ENCODE results near the gene NELFB. TPM values are rescaled to one million over a fixed set of nuclear protein-coding genes. Genes with fewer than 3 reads are reported as not detected.

The NELFB gene
- total RNA-seq, 2 donors from 2014 or later: 73.3 to 86.6 TPM

DNA sequence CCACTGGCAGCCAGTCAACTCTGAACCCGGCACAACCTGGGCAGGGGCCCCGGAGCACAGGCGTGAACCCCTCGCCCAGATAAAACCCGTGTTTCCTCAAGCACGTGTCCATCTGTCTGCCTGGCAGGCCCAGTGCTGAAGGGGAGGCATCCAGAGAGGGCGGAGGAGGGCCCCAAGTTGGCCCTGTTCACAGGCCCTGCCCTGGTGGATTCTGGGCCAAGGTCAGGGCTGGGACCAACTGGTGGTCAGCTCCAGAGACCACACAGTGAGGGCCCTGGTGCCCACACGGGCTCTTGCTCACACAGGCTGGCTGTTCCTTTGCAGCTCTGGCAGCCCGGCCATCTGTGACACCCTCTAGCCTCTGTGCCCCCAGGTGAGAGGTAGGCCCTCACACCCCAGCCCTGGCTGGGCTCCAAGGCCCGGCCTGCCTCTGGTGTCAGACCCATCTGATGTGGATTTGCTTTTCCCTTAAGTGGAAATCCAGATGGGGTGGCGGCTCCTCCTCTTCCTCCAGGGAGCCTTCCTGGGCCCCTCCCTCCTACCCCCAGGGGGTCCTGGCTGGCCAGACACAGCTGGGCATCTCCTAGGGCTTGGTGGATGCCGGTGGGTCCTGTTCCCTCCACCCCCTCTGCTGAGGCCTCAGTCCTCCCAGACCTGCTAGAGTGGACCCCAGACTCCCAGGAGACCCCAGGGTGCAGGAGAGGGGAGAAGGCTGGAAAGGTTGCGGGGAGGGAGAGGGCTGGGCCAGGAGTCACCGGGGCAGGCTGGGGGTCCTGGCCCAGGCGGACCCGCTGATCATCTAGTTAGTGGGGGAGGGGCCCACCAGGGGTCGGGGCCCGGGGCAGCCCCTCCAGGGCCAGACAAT is 4.6 kb upstream of the NELFB start:
- TF ChIP-seq CTCF (conservative IDR thresholded peaks at IDR 0.05): no peak
- Mint-ChIP-seq H3K4me3 (no peak overlapping the region), H3K9me3 (no peaks in the 10 kb centered on the region), H3K36me3 (ENCODE audit: low read depth) (no peaks in the 10 kb centered on the region), H3K4me1 (peaks cover 21% of the 10 kb centered on the region), H3K27me3 (ENCODE audit: insufficient read depth) (peaks cover 4% of the 10 kb centered on the region), H3K27ac (no peak overlapping the region)
- Histone ChIP-seq H3K36me3 (ENCODE audit: control insufficient read depth, insufficient read depth, low read length) (no peaks in the 10 kb centered on the region), H3K9me3 (ENCODE audit: control insufficient read depth, low read length) (no peaks in the 10 kb centered on the region), H3K27ac (ENCODE audit: low read depth, low read length) (no peak overlapping the region), H3K4me3 (ENCODE audit: low read length) (no peak overlapping the region), H3K4me1 (ENCODE audit: control insufficient read depth, insufficient read depth, low read length) (peaks cover 8% of the 10 kb centered on the region), H3K9ac (ENCODE audit: extremely low read depth, low read length, poor library complexity, severe bottlenecking) (no peak overlapping the region), H3K27me3 (ENCODE audit: control insufficient read depth, insufficient read depth, low read length, poor library complexity, severe bottlenecking) (no peaks in the 10 kb centered on the region)
- no peak for DNase-seq
- 88 to 90% methylated on average over 11 to 17 of the region's 18 CpGs for WGBS, 2 experiments (ENCODE audit: insufficient coverage in 1 of 2, insufficient read length in 1 of 2)

- Mint-ChIP-seq H3K4me3 (no peak within 1 kb of the TSS), H3K4me1 (peaks cover 20% of the 10 kb centered on the region), H3K27ac (no peak within 1 kb of the TSS), H3K9me3 (no peaks in the 10 kb centered on the region), H3K27me3 (ENCODE audit: insufficient read depth) (peaks cover 4% of the 10 kb centered on the region), H3K36me3 (ENCODE audit: low read depth) (no peaks in the 10 kb centered on the region)
- Histone ChIP-seq H3K27me3 (ENCODE audit: control insufficient read depth, insufficient read depth, low read length, poor library complexity, severe bottlenecking) (no peaks in the 10 kb centered on the region), H3K9me3 (ENCODE audit: control insufficient read depth, low read length) (no peaks in the 10 kb centered on the region), H3K36me3 (ENCODE audit: control insufficient read depth, insufficient read depth, low read length) (no peaks in the 10 kb centered on the region), H3K4me3 (ENCODE audit: low read length) (no peak within 1 kb of the TSS), H3K27ac (ENCODE audit: low read depth, low read length) (no peak within 1 kb of the TSS), H3K4me1 (ENCODE audit: control insufficient read depth, insufficient read depth, low read length) (peaks cover 9% of the 10 kb centered on the region), H3K9ac (ENCODE audit: extremely low read depth, low read length, poor library complexity, severe bottlenecking) (no peak within 1 kb of the TSS)
- WGBS, 2 experiments (ENCODE audit: insufficient coverage in 1 of 2, insufficient read length in 1 of 2): 73 to 88% methylated on average over 3 to 4 of the region's 4 CpGs
- TF ChIP-seq CTCF (conservative IDR thresholded peaks at IDR 0.05): no peak
- no peak for DNase-seq
These were observed 4.0 kb upstream of the NELFB start, which contains the start of gene STPG3 for GRCh38 chr9:137251194-137251461. Gene STPG3, plus strand, starts transcription at chr9:137251286. Its CDS starts 1 bp downstream, at chr9:137251287.

GRCh38 chr9:137251490-137252268 is 3.4 kb upstream of the NELFB start:
- no peak overlapping the region for H3K27ac Mint-ChIP-seq
- H3K4me3 Mint-ChIP-seq: no peak overlapping the region

More at GRCh38 chr9:137251490-137252268, 3.4 kb upstream of the NELFB start:
- no peak for DNase-seq
- TF ChIP-seq CTCF (conservative IDR thresholded peaks at IDR 0.05): no peak
- H3K27me3 Mint-ChIP-seq (ENCODE audit: insufficient read depth): peaks cover 4% of the 10 kb centered on the region
- no peaks in the 10 kb centered on the region for H3K27me3 ChIP-seq (ENCODE audit: control insufficient read depth, insufficient read depth, low read length, poor library complexity, severe bottlenecking)
- no peak overlapping the region for H3K4me3 ChIP-seq (ENCODE audit: low read length)
- H3K9me3 Mint-ChIP-seq: no peaks in the 10 kb centered on the region
- peaks cover 20% of the 10 kb centered on the region for H3K4me1 Mint-ChIP-seq
- H3K9ac ChIP-seq (ENCODE audit: extremely low read depth, low read length, poor library complexity, severe bottlenecking): no peak overlapping the region
- H3K27ac ChIP-seq (ENCODE audit: low read depth, low read length): no peak overlapping the region
- H3K4me1 ChIP-seq (ENCODE audit: control insufficient read depth, insufficient read depth, low read length): peaks cover 15% of the 10 kb centered on the region
- H3K9me3 ChIP-seq (ENCODE audit: control insufficient read depth, low read length): no peaks in the 10 kb centered on the region
- H3K36me3 Mint-ChIP-seq (ENCODE audit: low read depth): peaks cover 1% of the 10 kb centered on the region
- H3K36me3 ChIP-seq (ENCODE audit: control insufficient read depth, insufficient read depth, low read length): peaks cover 5% of the 10 kb centered on the region
- WGBS, 2 experiments (ENCODE audit: insufficient coverage in 1 of 2, insufficient read length in 1 of 2): 88 to 93% methylated on average over 10 to 22 of the region's 22 CpGs

Data from endodermal cell (in vitro differentiated cells).